ENCODE results near the gene OXCT1. TPM values are rescaled to one million over a fixed set of nuclear protein-coding genes. Genes with fewer than 3 reads are reported as not detected.
A peak's percentile ranks its signal among the peaks of the same experiment; 100 is the strongest.

OXCT1 gene
- total RNA-seq, 1 experiment from 2014 or later, result 48.6 TPM

- BruUV-seq (replicated peaks), result no TSS peak
- H3K4me1 Mint-ChIP-seq (ENCODE audit: insufficient read depth, unreplicated experiment), result peaks cover 31% of the 10 kb centered on the region
- ChIA-PET CTCF (interaction anchor here (0.9 to 6.1 kb wide), 4 partner anchors 7 to 194 kb away, joined by 3 to 43 read pairs (median 4); partner anchors contain the start of gene FBXO4), POLR2A (interaction anchor here (0.6 to 2.5 kb wide), 2 partner anchors 27 to 40 kb away, joined by 3 to 27 read pairs; partner anchors contain the start of gene RIMOC1)
- H3K36me3 Mint-ChIP-seq (ENCODE audit: insufficient read depth, unreplicated experiment), result peaks cover 18% of the 10 kb centered on the region
- DNase-seq (ENCODE audit: unreplicated experiment), result no peak
- intact Hi-C loops (cut with micrococcal nuclease), result no loop called here
- TF ChIP-seq CTCF (IDR thresholded peaks at IDR 0.05; ENCODE audit: unreplicated experiment), result no peak
- H3K9me3 Mint-ChIP-seq (ENCODE audit: unreplicated experiment), result no peaks in the 10 kb centered on the region
- no peak overlapping the region for H3K4me3 Mint-ChIP-seq (ENCODE audit: unreplicated experiment)
- no peaks in the 10 kb centered on the region for H3K27me3 Mint-ChIP-seq (ENCODE audit: insufficient read depth, unreplicated experiment)
- H3K27ac Mint-ChIP-seq (ENCODE audit: low read depth, unreplicated experiment), result peak overlapping the region; percentile 58
Measured at GRCh38 chr5:41863871-41864486, 6.2 kb downstream of the OXCT1 start.

- no peak for DNase-seq (ENCODE audit: unreplicated experiment)
- H3K4me1 Mint-ChIP-seq (ENCODE audit: insufficient read depth, unreplicated experiment), result peaks cover 6% of the 10 kb centered on the region
- TF ChIP-seq CTCF (IDR thresholded peaks at IDR 0.05; ENCODE audit: unreplicated experiment), result no peak
- intact Hi-C loops (cut with micrococcal nuclease), result loop anchor here (5.0 kb wide), 2 partner anchors 48 to 143 kb away; no protein-coding TSS in a partner anchor
- no peaks in the 10 kb centered on the region for H3K9me3 Mint-ChIP-seq (ENCODE audit: unreplicated experiment)
- peaks cover 32% of the 10 kb centered on the region for H3K36me3 Mint-ChIP-seq (ENCODE audit: insufficient read depth, unreplicated experiment)
- H3K4me3 Mint-ChIP-seq (ENCODE audit: unreplicated experiment), result no peak overlapping the region
- ChIA-PET POLR2A (interaction anchor here (1.9 kb wide), 1 partner anchor 45 kb away, joined by 8 read pairs; the partner anchor contains the start of gene RIMOC1), CTCF (interaction anchor here (0.6 to 5.1 kb wide), 8 partner anchors 8 to 1098 kb away, joined by 3 to 43 read pairs (median 4); no protein-coding TSS in a partner anchor)
- no TSS peak for BruUV-seq (replicated peaks)
- no peaks in the 10 kb centered on the region for H3K27me3 Mint-ChIP-seq (ENCODE audit: insufficient read depth, unreplicated experiment)
- no peak overlapping the region for H3K27ac Mint-ChIP-seq (ENCODE audit: low read depth, unreplicated experiment)
Measured at GRCh38 chr5:41858890-41859289, 11.3 kb downstream of the OXCT1 start.

GRCh38 chr5:41857989-41858388, 12.2 kb downstream of the OXCT1 start:
- BruUV-seq (replicated peaks), result no TSS peak
- Mint-ChIP-seq H3K27me3 (ENCODE audit: insufficient read depth, unreplicated experiment) (no peaks in the 10 kb centered on the region), H3K27ac (ENCODE audit: low read depth, unreplicated experiment) (no peak overlapping the region), H3K9me3 (ENCODE audit: unreplicated experiment) (no peaks in the 10 kb centered on the region), H3K36me3 (ENCODE audit: insufficient read depth, unreplicated experiment) (peaks cover 38% of the 10 kb centered on the region), H3K4me1 (ENCODE audit: insufficient read depth, unreplicated experiment) (no peaks in the 10 kb centered on the region), H3K4me3 (ENCODE audit: unreplicated experiment) (no peak overlapping the region)
- ChIA-PET CTCF (interaction anchor here (0.7 to 5.1 kb wide), 8 partner anchors 9 to 1031 kb away, joined by 3 to 43 read pairs (median 11); no protein-coding TSS in a partner anchor), POLR2A (interaction anchor here (0.7 to 1.9 kb wide), 2 partner anchors 46 to 200 kb away, joined by 3 to 8 read pairs; partner anchors contain the start of gene RIMOC1)
- DNase-seq (ENCODE audit: unreplicated experiment), result no peak
- TF ChIP-seq CTCF (IDR thresholded peaks at IDR 0.05; ENCODE audit: unreplicated experiment), result no peak
- intact Hi-C loops (cut with micrococcal nuclease), result loop anchor here (2.0 to 5.0 kb wide), 5 partner anchors 49 to 1031 kb away; partner anchors contain the start of gene GHR
